ENCODE measurements around the gene ID1. TPM values are rescaled to one million over a fixed set of nuclear protein-coding genes. Genes with fewer than 3 reads are reported as not detected.

Gene ID1
- 89.5 TPM for total RNA-seq
- long read RNA-seq, transcript ID1-201 (1 exons, 1,233 nt) = minor isoform, 5 of 36 reads
- long read RNA-seq, transcript ID1-202 (2 exons, 994 nt) = major isoform, 31 of 36 reads
- long read RNA-seq, partial matches to known transcripts = 0 of 36 reads
- long read RNA-seq, other reads (novel, unspliced or antisense) = 0 of 36 reads

GRCh38 chr20:31605031-31605901 lies at the start of gene ID1:
TSS of gene ID1 (plus strand) at chr20:31605289. CDS start at chr20:31605388, 99 bp downstream.
- intact Hi-C loops (cut with DNase I) = no loop called here
- DNase-seq = peak; percentile 97
- ATAC-seq (ENCODE audit: poor library complexity) = peak; percentile 95

- ATAC-seq (ENCODE audit: poor library complexity) = no peak
- no peak for DNase-seq
- intact Hi-C loops (cut with DNase I) = no loop called here
Measured at GRCh38 chr20:31559704-31560093, 45.4 kb upstream of the ID1 start.

- ATAC-seq (ENCODE audit: poor library complexity) (no peak), DNase-seq (peak; percentile 83)
- intact Hi-C loops (cut with DNase I) = no loop called here
Measured at GRCh38 chr20:31560094-31560745, 44.9 kb upstream of the ID1 start.

GRCh38 chr20:31560746-31561598 lies 44.1 kb upstream of the ID1 start:
- ATAC-seq (ENCODE audit: poor library complexity) = no peak
- DNase-seq = no peak
- intact Hi-C loops (cut with DNase I) = no loop called here

GRCh38 chr20:31562241-31562640 lies 42.8 kb upstream of the ID1 start:
- intact Hi-C loops (cut with DNase I) = no loop called here
- ATAC-seq (ENCODE audit: poor library complexity) = no peak
- DNase-seq = no peak

GRCh38 chr20:31564284-31564683 lies 40.8 kb upstream of the ID1 start:
- intact Hi-C loops (cut with DNase I) = no loop called here
- DNase-seq = no peak

GRCh38 chr20:31565699-31566318 lies 39.3 kb upstream of the ID1 start:
- DNase-seq (no peak), ATAC-seq (ENCODE audit: poor library complexity) (no peak)
- intact Hi-C loops (cut with DNase I) = no loop called here

More at GRCh38 chr20:31564284-31564683, 40.8 kb upstream of the ID1 start:
- no peak for ATAC-seq (ENCODE audit: poor library complexity)

- intact Hi-C loops (cut with DNase I) = no loop called here
- DNase-seq (no peak), ATAC-seq (ENCODE audit: poor library complexity) (no peak)
Measured at GRCh38 chr20:31566319-31566657, 38.8 kb upstream of the ID1 start.

GRCh38 chr20:31566658-31567379 lies 38.3 kb upstream of the ID1 start:
- ATAC-seq (ENCODE audit: poor library complexity) (no peak), DNase-seq (no peak)
- intact Hi-C loops (cut with DNase I) = no loop called here

GRCh38 chr20:31567380-31567720 lies 37.7 kb upstream of the ID1 start:
- no peak for ATAC-seq (ENCODE audit: poor library complexity)
- intact Hi-C loops (cut with DNase I) = no loop called here
- DNase-seq = no peak

- intact Hi-C loops (cut with DNase I) = loop anchor here (2.0 kb wide), 1 partner anchor 45 kb away; no protein-coding TSS in a partner anchor
- no peak for DNase-seq
- no peak for ATAC-seq (ENCODE audit: poor library complexity)
Measured at GRCh38 chr20:31568041-31568731, 36.9 kb upstream of the ID1 start.

- ATAC-seq (ENCODE audit: poor library complexity) = no peak
- intact Hi-C loops (cut with DNase I) = loop anchor here (2.0 kb wide), 1 partner anchor 44 kb away; no protein-coding TSS in a partner anchor
- no peak for DNase-seq
Measured at GRCh38 chr20:31568773-31569162, 36.3 kb upstream of the ID1 start.

- DNase-seq = peak; percentile 62
- intact Hi-C loops (cut with DNase I) = loop anchor here (2.0 to 5.0 kb wide), 2 partner anchors 43 to 153 kb away; partner anchors contain the start of gene BCL2L1
- peak; percentile 16 for ATAC-seq (ENCODE audit: poor library complexity)
Measured at GRCh38 chr20:31569163-31570020, 35.7 kb upstream of the ID1 start.

GRCh38 chr20:31570021-31570463 lies 35.0 kb upstream of the ID1 start:
- ATAC-seq (ENCODE audit: poor library complexity) (no peak), DNase-seq (no peak)
- intact Hi-C loops (cut with DNase I) = loop anchor here (5.0 kb wide), 1 partner anchor 152 kb away; the partner anchor contains the start of gene BCL2L1

- intact Hi-C loops (cut with DNase I) = loop anchor here (5.0 kb wide), 1 partner anchor 151 kb away; the partner anchor contains the start of gene BCL2L1
- DNase-seq (no peak), ATAC-seq (ENCODE audit: poor library complexity) (no peak)
Measured at GRCh38 chr20:31570735-31571617, 34.1 kb upstream of the ID1 start.
